CD4-positive, alpha-beta T cell treated with Interleukin-6 at 100 ng/mL for 8 hours (primary cell): ENCODE measurements around the gene B3GAT1.
"Not testable (repeated sequence)": the region's sequence is repeated elsewhere in the genome, so short reads cannot be mapped to it uniquely, and the experiment has no call there.

Source experiments
- DNase-seq: peaks from one replicate; pipeline ENCODE4 v3.0.0-alpha.2; 2020; ENCODE audit warnings: mixed read lengths, low spot score

Gene B3GAT1

GRCh38 chr11:134355136-134355535 is 56.9 kb downstream of the B3GAT1 start:
- no peak for DNase-seq

- no peak for DNase-seq
Observed at GRCh38 chr11:134352111-134352510, 59.9 kb downstream of the B3GAT1 start.

- no peak for DNase-seq
Observed at GRCh38 chr11:134350381-134350780, 61.7 kb downstream of the B3GAT1 start.

DNA sequence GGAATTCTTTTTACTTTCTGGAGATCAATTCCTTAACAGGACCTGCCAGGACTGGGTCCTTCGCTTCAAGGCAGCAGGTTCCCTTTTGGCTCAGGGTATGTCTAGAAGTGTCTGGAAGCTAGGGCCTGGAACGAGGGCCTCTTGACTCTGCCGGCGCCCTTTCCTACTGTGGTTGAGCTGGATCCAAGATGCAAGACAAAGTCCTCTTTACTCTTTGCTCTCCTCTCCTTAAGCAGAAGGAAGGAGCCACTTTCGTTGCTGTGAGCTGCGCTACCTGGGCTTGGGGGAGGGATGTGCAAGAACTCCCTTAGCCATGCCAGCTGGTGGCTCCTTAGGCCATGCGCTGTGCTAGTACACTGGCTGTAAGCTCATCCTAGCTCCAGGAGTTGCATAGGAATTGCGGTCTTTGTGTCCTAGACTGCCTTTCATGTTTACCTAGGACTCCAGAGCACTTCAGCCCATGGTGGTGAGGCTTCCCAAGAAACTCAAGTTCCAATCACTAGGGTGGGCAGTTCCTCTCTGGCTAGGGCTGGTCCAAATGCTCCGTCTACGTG is 62.2 kb downstream of the B3GAT1 start:
- DNase-seq = no peak

DNA sequence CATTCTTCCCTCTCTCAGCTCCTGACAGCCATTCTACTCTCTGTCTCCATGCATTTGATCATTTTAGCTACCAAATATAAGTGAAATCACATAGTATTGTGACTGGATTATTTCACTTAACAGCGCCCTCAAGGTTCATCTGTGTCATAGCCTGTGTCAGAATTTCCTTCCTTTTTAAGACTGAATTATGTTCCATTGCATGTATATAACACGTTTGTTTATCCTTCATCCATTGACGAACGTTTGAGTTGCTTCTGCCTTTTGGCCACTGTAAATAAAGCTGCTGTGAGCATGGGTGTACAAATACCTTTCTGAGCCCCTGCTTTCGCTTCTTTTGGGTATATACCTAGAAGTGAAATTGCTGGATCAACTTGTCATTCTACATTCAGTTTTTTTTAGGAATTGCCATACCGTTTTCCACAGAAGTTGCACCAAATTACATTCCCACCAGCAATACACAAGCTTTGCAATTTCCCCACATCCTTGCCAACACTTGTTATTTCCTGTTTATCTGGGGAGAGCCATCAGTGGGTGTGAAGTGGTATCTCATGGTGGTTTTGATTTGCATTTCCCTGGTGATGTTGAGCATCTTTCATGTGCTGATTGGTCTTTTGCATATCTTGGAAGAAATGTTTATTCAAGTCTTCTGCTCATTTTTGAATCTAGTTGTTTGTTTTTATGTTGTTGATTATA is 62.8 kb downstream of the B3GAT1 start:
- no peak for DNase-seq

DNA sequence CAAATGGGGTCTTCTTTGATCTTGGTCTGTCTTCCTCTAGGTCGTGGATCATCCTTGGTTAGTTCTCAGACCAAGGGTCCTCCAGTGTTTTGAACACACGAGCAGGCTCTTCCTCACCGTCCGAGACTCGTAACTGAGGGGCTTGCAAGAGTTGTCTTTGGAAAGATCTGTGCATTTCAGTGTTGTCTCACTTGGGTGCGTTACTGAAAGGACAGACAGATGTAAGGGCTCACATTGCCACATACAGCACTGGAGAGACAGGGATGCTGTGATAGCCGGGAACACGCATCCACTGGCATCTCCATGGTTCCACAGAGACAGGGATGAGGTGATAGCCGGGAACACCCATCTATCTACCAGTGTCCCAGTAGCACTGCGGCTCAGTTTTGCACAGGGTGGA is 64.6 kb downstream of the B3GAT1 start:
- no peak for DNase-seq

DNA sequence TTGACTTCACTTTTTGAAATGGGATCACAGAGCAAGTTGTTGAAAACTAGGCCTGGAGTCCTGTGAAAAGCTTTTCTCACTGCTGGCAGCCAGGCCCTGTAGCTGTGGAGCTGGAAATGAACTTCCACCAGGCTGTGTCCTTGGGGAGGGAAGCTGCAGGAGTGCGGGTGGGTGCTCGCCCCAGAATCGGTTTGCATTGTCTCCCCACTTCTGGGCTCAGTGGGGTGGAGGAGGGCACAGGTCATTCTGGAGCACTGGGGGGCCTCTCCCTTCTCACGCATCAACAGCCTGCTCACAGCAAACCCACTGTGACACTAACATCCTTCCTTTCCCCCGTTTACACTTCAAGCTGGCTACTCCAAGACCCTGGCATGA is 65.1 kb downstream of the B3GAT1 start:
- DNase-seq = no peak

- no peak for DNase-seq
Observed at GRCh38 chr11:134346101-134346975, 65.7 kb downstream of the B3GAT1 start.

GRCh38 chr11:134345237-134345550 is 66.8 kb downstream of the B3GAT1 start:
- no peak for DNase-seq

DNA sequence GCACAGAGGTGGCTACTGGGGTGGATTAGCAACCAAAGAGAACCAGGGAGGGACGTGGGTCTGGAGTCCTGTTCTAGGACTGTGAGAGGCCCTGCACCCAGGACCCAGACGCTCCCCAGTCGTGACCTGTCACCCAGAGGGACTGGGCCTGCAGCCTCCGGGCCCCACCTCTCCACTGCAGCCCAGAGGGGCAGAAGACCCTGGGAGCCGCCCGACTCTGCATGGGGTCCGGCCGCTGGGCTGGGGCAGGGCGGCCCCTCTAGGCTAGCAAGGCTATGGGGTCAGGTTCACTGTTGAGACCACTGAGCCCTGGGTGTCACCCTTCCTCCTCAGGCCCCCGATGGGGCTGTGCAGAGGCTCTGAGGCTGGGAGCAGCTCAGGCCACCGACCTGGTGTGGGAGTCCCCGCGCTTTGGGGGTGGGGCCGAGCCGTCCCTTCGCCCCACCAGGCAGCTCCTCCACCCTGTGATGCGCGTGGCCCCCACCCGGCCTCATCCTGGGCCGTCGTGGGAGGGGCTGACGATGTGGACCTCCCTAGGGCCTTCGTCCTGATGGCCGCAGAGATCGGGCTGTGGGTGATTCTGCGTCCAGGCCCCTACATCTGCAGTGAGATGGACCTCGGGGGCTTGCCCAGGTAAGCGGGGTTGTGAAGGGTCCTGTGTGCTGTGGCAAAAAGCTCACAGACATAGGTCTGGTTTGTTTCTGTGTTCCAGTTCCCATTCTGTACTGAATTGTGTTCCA is 67.4 kb downstream of the B3GAT1 start:
- DNase-seq = not testable (repeated sequence)

DNA sequence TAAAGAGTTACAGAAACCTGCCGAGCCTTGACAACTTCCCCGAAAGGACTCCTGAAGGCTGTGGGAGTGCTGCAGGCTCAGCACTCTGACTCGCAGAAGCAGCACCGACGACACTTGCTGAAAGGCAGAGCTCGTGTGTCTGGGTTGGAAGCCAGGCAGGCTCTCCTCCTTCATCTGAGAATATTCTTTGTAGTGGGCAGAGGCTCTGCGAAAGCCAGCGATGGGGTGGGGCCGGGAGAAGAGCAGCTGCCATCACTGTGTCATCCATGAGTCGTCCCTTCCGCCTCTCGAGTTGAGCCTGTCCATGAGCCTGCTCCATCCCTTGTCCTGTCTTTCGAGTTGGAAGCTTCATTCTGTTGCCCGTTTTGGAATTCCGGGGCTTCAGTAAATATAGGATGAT is 68.4 kb downstream of the B3GAT1 start:
- DNase-seq = no peak

- DNase-seq = no peak
Observed at GRCh38 chr11:134342572-134343340, 69.3 kb downstream of the B3GAT1 start.

DNA sequence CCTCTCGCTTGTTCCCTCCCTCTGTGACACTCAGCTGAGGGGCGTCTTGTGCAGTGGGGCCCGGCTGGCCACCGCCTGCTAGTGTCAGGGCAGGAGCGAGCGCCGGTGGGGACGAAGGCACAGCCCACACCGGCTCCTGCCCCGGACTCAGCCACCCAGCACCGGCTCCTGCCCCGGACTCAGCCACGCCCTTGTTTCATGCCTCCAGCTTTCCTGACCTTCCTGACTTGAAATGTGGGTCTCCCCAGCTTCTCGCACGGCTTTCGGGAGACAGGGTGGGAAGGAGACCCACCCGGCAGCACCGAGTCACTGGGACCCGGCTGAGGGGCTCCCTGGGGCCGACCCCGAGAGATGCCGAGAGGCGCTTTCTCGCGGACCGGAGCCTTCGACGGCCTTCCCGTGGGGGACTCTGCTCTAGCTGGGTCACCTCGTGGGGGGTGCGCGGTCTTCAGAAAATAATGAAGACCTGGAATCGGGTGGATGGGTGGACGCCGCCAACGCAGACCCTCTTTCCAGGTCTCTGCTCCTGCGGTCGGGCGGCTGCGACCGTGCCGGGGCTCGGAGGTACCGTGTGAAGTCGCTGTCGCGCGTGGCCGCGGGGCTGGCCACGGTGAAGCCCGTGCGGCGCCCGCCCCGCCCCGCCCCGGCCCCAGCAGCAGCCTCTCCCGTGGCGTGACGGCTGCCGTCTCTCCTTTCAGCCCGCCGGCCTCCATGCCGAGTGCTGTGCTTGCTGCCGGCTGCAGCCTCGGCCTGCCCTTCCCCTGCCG is 70.1 kb downstream of the B3GAT1 start:
- no peak for DNase-seq

GRCh38 chr11:134340354-134340964 is 71.6 kb downstream of the B3GAT1 start:
- DNase-seq = no peak

GRCh38 chr11:134339756-134340155 is 72.3 kb downstream of the B3GAT1 start:
- no peak for DNase-seq

GRCh38 chr11:134338654-134339053 is 73.4 kb downstream of the B3GAT1 start:
- DNase-seq = no peak

- no peak for DNase-seq
Observed at GRCh38 chr11:134338068-134338467, 74.0 kb downstream of the B3GAT1 start.

GRCh38 chr11:134337051-134337450 is 75.0 kb downstream of the B3GAT1 start:
- no peak for DNase-seq

DNA sequence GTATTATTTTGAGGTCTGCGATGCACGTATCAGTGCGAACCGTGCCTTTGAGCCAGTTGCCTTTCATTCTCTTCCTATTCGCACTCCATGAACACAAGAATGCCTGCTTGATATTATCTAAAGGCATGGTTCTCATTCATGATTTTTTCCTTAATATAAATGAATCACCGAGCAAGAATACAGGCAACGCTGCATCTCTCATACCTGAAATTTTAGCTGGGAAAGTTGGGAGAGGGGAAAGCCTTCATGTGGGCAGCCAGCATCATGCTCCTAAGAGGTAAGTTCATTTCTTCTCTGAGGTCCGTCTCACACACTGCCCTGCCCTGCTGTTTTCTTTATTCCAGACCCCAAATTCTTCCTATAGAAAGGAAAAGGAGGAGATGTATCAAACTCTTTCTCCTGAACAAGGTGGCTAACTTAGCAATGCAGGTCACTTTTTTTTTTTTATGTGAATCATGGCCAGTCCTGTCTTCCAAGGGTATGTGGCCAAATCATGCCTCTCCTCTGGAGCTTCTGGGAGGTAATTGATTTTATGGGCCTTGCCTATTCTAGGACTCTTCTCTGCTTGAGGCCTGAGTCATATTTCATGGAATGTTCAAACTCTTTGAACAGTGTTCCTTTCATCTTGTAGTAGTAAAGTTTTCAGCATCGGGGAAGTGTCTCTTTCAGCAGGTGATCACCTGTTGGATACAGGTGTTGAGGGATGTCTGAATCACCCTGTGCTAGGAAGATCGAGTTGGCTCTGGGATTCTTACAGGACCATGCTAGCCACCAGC is 77.1 kb downstream of the B3GAT1 start:
- DNase-seq = no peak

DNA sequence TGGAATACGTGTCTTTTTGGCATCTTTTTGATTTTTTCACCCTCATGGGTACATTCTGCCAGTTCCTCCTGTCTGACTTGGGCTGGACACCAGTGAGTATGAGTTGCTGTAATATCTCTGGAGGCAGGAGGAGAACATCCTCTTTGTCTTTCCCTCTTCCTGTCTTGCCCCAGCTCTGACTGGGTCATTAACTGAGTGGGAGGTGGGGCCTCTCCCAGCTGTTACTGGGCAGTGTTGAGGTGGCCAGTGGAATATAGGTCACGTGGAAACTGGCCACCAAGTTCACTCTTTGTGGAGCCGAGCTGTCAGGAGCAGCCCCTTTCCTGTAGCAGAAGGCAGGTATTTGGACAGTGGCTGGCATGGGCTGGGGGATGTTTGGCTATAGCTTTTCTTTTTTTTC is 78.1 kb downstream of the B3GAT1 start:
- DNase-seq = no peak
